Body of pancreas (tissue), 4 donors: ENCODE results near the gene HSPA1B.

ENCODE experiments used
- CTCF ChIP-seq, 7 experiments: fragments of 450-650 bp in 4 of 7; fragments of 200-600 bp in 3 of 7; sonication (generic) in 3 of 7; IDR thresholded peaks; one replicate each; pipeline ENCODE4 v1.5.1; 2016 to 2019; ENCODE audit warnings: antibody characterized with exemption in 7 of 7
- POLR2A ChIP-seq, 3 donors: fragments of 450-650 bp; IDR thresholded peaks; one replicate each; pipeline ENCODE4 v1.6.1; 2016; ENCODE audit warnings: antibody characterized with exemption in 3 of 3, mild to moderate bottlenecking in 2 of 3

DNA sequence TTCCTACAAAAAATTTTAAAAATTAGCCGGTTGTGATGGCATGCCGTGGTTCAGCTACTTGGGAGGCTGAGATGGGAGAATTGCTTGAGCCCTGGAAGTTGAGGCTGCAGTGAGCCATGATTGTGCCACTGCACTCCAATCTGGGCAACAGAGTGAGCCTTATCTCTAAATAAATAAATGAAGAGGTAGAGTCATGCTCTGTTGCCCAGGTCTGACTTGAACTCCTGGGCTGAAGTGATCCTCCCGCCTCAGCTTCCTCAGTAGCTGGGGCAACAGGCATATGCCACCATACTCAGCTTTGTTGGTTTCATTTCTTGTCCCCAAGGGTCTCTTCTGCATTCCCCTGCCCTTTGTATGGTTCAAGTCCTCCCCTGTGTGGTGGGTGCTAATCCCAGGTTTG lies 17.0 kb downstream of the HSPA1B start:
- TF ChIP-seq CTCF (IDR thresholded peaks at IDR 0.05), result no peak
- TF ChIP-seq POLR2A (IDR thresholded peaks at IDR 0.05), result no peak
